OCI-LY1 (cell line): ENCODE data around the gene PTPRN2.
A peak's percentile ranks its signal among the peaks of the same experiment; 100 is the strongest.

Source experiments
- H2AFZ ChIP-seq: fragments of 200-600 bp; sonication (generic), shearing (Covaris generic); 2 replicates; pipeline ENCODE4 v1.6.0; 2014; ENCODE audit warnings: antibody characterized with exemption, mild to moderate bottlenecking, low read length
- H3F3A ChIP-seq: fragments of 200-600 bp; sonication (generic), shearing (Covaris generic); 2 replicates; pipeline ENCODE4 v1.6.0; 2014; ENCODE audit warnings: mild to moderate bottlenecking, antibody characterized with exemption, low read length, moderate library complexity; ENCODE audit not compliant: insufficient read depth
- H3K27ac ChIP-seq: fragments of 200-600 bp; sonication (generic); 2 replicates; pipeline ENCODE4 v1.5.1; 2014; ENCODE audit warnings: low read length, mixed run types, mild to moderate bottlenecking, low read depth; ENCODE audit not compliant: poor library complexity, severe bottlenecking
- H3K27me3 ChIP-seq: fragments of 200-600 bp; sonication (generic); 2 replicates; pipeline ENCODE4 v1.6.0; 2014; ENCODE audit warnings: antibody characterized with exemption, mild to moderate bottlenecking, low read length, moderate library complexity; ENCODE audit not compliant: insufficient read depth
- H3K36me3 ChIP-seq: fragments of 200-600 bp; sonication (generic); 2 replicates; pipeline ENCODE4 v1.6.1; 2014; ENCODE audit warnings: mild to moderate bottlenecking, antibody characterized with exemption, low read length, moderate library complexity, mixed read lengths; ENCODE audit not compliant: insufficient read depth
- H3K4me1 ChIP-seq: fragments of 200-600 bp; sonication (generic); 2 replicates; pipeline ENCODE4 v1.5.1; 2014; ENCODE audit warnings: mild to moderate bottlenecking, low read length, moderate library complexity; ENCODE audit not compliant: insufficient read depth, severe bottlenecking
- H3K4me2 ChIP-seq: fragments of 200-600 bp; sonication (generic), shearing (Covaris generic); 2 replicates; pipeline ENCODE4 v1.6.1; 2014; ENCODE audit warnings: low read length
- H3K4me3 ChIP-seq: fragments of 200-600 bp; sonication (generic); 2 replicates; pipeline ENCODE4 v1.5.1; 2014; ENCODE audit warnings: low read length, low read depth, mild to moderate bottlenecking, mixed read lengths; ENCODE audit not compliant: poor library complexity, severe bottlenecking
- H3K79me2 ChIP-seq: fragments of 200-600 bp; shearing (Covaris generic); 2 replicates; pipeline ENCODE4 v1.6.1; 2016; ENCODE audit warnings: mixed run types, low read length, mixed read lengths; ENCODE audit not compliant: insufficient read depth
- H3K9ac ChIP-seq: fragments of 200-600 bp; sonication (generic), shearing (Covaris generic); 2 replicates; pipeline ENCODE4 v1.6.1; 2014; ENCODE audit warnings: mild to moderate bottlenecking, low read length, mixed read lengths
- H3K9me2 ChIP-seq: fragments of 200-600 bp; sonication (generic), shearing (Covaris generic); 2 replicates; pipeline ENCODE4 v1.6.1; 2014; ENCODE audit warnings: low read depth, mild to moderate bottlenecking, low read length, mixed read lengths
- H3K9me3 ChIP-seq: fragments of 200-600 bp; shearing (Covaris generic); 2 replicates; pipeline ENCODE4 v1.6.1; 2014; ENCODE audit warnings: low read length, mixed read lengths
- H4K20me1 ChIP-seq: fragments of 200-600 bp; sonication (generic), shearing (Covaris generic); 2 replicates; pipeline ENCODE4 v1.6.0; 2016; ENCODE audit warnings: mild to moderate bottlenecking, low read length; ENCODE audit not compliant: insufficient read depth
- EZH2 ChIP-seq: fragments of 200-600 bp; sonication (generic), shearing (Covaris generic); IDR thresholded peaks from 2 replicates; pipeline ENCODE4 v1.8.0; 2017; ENCODE audit warnings: borderline replicate concordance, mixed run types, mild to moderate bottlenecking, antibody characterized with exemption, low read length, moderate library complexity, mixed read lengths
- TF ChIP-seq, protein P1 (sequence below): fragments of 200-600 bp; sonication (generic), shearing (Covaris generic); IDR thresholded peaks from 2 replicates; pipeline ENCODE4 v1.5.1; 2017; ENCODE audit warnings: mild to moderate bottlenecking, antibody characterized with exemption, low read length, moderate library complexity, mixed read lengths

The PTPRN2 gene

DNA sequence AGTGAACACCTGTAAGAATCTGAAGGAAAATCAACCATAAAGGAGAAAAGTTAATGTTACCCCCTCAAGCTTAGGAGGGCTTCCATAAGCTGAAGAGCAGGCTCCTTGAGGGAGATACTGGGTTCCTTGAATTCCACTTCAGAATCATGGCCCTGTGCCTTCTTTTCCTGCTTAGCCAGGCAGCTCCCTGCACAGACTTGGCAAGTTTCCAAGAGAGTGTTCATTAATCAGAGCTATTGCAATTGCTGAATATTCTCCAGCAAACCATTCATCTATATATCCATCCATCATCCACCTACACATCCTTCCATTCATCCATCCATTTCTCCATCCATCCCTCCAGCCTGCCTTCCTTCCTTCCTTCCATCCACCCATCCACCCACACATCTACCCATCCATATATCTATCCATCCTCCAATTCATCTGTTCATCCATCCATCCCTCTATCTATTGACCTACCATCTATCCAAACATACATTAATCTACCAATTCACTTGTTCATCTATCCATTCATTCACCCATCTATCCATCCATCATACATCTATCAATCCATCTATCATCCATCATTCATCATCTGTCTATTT is 574.4 kb downstream of the PTPRN2 start:
- no peaks in the 10 kb centered on the region for H3K36me3 ChIP-seq
- H3K4me1 ChIP-seq: no peaks in the 10 kb centered on the region

DNA sequence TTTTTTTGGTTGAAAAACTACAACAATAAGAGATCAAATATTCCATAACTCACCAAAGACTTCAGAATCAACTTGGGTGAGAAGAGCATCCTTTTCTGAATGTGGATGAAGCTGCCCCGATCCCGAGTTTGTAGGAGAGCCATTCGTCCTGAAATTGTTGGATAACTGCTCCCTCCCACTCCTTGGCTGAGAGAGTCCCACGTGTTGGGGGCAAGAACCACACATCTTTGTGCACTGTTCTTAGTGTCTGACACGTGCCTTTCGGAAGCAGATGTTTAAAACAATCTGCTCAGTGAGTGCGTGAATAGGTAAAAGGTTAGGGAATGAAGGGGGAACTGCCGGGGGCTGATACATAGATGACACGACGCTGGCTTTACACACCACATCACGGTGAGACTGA is 575.7 kb downstream of the PTPRN2 start:
- H4K20me1 ChIP-seq: no peaks in the 10 kb centered on the region
- TF ChIP-seq, protein P1, sequence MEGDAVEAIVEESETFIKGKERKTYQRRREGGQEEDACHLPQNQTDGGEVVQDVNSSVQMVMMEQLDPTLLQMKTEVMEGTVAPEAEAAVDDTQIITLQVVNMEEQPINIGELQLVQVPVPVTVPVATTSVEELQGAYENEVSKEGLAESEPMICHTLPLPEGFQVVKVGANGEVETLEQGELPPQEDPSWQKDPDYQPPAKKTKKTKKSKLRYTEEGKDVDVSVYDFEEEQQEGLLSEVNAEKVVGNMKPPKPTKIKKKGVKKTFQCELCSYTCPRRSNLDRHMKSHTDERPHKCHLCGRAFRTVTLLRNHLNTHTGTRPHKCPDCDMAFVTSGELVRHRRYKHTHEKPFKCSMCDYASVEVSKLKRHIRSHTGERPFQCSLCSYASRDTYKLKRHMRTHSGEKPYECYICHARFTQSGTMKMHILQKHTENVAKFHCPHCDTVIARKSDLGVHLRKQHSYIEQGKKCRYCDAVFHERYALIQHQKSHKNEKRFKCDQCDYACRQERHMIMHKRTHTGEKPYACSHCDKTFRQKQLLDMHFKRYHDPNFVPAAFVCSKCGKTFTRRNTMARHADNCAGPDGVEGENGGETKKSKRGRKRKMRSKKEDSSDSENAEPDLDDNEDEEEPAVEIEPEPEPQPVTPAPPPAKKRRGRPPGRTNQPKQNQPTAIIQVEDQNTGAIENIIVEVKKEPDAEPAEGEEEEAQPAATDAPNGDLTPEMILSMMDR: no peak
- no peak for TF ChIP-seq EZH2
- H3K36me3 ChIP-seq: no peaks in the 10 kb centered on the region
- H3K9ac ChIP-seq: no peak overlapping the region
- no peaks in the 10 kb centered on the region for H3K79me2 ChIP-seq
- H2AFZ ChIP-seq: no peak overlapping the region
- no peaks in the 10 kb centered on the region for H3F3A ChIP-seq
- H3K9me2 ChIP-seq: no peaks in the 10 kb centered on the region
- no peaks in the 10 kb centered on the region for H3K4me1 ChIP-seq
- no peak overlapping the region for H3K4me2 ChIP-seq
- peaks cover 3% of the 10 kb centered on the region; the same call in 1 of the 2 replicates for H3K27me3 ChIP-seq
- H3K27ac ChIP-seq: no peak overlapping the region
- no peak overlapping the region for H3K4me3 ChIP-seq
- H3K9me3 ChIP-seq: no peaks in the 10 kb centered on the region

More for the DNA sequence above, 574.4 kb downstream of the PTPRN2 start:
- no peak overlapping the region for H2AFZ ChIP-seq
- H3K9me2 ChIP-seq: no peaks in the 10 kb centered on the region
- H3K27me3 ChIP-seq: peaks cover 3% of the 10 kb centered on the region; the same call in 1 of the 2 replicates
- H3F3A ChIP-seq: no peaks in the 10 kb centered on the region
- H3K27ac ChIP-seq: no peak overlapping the region
- no peak overlapping the region for H3K4me2 ChIP-seq
- H3K4me3 ChIP-seq: no peak overlapping the region
- no peaks in the 10 kb centered on the region for H4K20me1 ChIP-seq
- H3K9ac ChIP-seq: no peak overlapping the region
- H3K79me2 ChIP-seq: no peaks in the 10 kb centered on the region
- TF ChIP-seq, protein P1: no peak
- TF ChIP-seq EZH2: no peak
- H3K9me3 ChIP-seq: no peaks in the 10 kb centered on the region

DNA sequence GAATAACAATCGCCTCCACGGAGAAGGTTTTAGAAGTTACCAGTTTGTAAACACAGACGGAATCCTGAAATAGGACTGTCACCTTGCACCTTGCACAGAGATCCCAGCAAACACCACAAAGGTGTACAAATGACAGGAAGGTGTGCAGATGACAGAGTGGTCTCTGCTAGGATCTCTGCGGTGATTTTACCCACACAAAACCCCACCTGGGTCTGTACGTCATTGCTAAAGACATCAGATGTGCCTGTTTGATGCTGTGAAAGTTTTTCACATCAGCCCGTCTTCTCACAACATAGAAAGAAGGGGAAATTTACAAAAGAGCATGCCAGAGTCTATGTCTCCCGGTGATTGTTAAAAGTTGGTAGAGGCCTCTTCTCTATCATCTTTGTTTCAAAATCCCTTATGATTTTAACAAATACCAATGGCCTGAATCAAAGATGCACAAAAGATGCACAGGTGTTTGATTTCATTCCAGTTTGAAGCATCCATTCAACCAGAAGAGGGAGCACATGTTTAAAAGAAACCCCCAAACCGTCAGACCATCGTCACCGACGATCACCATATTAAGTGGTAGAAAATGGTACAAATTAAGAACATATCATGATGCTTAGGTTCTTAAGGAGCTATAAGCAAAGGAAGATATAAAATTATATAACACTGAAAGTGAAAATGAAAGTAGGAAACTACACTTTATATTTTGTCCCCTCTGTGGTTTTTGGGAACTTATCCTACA is 576.5 kb downstream of the PTPRN2 start:
- Histone ChIP-seq H3F3A (no peaks in the 10 kb centered on the region), H3K4me3 (no peak overlapping the region), H3K9me2 (no peaks in the 10 kb centered on the region), H4K20me1 (no peaks in the 10 kb centered on the region), H3K4me1 (no peaks in the 10 kb centered on the region), H3K27me3 (peaks cover 3% of the 10 kb centered on the region; the same call in 1 of the 2 replicates), H3K27ac (no peak overlapping the region), H3K9me3 (no peaks in the 10 kb centered on the region), H3K79me2 (no peaks in the 10 kb centered on the region), H2AFZ (no peak overlapping the region), H3K4me2 (no peak overlapping the region), H3K9ac (no peak overlapping the region), H3K36me3 (no peaks in the 10 kb centered on the region)
- TF ChIP-seq, protein P1: peak; percentile 34; the same call in 1 of the 2 replicates
- no peak for TF ChIP-seq EZH2
